ENCODE measurements around the gene TMTC4. TPM values are rescaled to one million over a fixed set of nuclear protein-coding genes. Genes with fewer than 3 reads are reported as not detected.

The TMTC4 gene
- total RNA-seq, 1 experiment from 2014 or later: 14.6 TPM

DNA sequence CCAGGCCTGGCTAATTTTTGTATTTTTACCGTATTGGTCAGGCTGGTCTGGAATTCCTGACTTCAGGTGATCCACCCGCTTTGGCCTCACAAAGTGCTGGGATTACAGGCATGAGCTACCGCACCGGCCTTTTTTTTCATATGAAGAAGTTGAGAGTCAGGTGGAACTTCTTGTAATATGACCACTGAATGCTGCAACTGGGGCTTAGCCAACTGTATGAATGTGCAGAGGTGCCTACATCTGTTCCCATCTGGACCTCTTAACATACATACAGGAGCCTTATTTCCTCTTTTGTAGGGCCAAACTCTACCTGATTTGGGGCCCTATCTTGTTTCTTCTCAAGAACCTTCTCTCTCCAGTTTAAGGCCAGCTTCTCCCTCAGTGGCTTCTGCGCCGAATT is 74.1 kb downstream of the TMTC4 start:
- no peak for DNase-seq (ENCODE audit: low read depth, low spot score)
- BruUV-seq (replicated peaks): no TSS peak

DNA sequence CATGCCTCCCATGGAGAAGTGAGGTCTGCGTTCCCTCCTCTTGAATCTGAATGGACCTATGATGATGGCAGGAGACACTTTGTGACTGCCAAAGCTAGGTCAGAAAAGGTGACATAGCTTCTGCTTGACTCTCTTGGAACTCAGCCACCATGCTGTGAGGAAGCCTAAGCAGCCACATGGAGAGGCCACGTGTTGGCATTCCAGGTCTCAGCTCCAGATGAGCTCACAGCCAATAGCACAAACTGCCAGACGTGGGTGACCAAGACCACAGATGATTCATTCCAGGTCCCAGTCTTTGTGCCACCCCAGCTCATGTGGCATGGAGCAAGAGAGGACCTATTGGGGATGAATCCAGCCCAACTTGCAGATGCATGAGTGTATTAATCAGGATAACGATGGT is 77.3 kb downstream of the TMTC4 start:
- BruUV-seq (replicated peaks): no TSS peak
- ATAC-seq: no peak
- no peak for TF ChIP-seq POLR2AphosphoS5 (IDR thresholded peaks at IDR 0.05; ENCODE audit: low read depth, low read length)
- no peak for TF ChIP-seq TCF7L2 (IDR thresholded peaks at IDR 0.05; ENCODE audit: low read depth, low read length)
- TF ChIP-seq, protein P1, sequence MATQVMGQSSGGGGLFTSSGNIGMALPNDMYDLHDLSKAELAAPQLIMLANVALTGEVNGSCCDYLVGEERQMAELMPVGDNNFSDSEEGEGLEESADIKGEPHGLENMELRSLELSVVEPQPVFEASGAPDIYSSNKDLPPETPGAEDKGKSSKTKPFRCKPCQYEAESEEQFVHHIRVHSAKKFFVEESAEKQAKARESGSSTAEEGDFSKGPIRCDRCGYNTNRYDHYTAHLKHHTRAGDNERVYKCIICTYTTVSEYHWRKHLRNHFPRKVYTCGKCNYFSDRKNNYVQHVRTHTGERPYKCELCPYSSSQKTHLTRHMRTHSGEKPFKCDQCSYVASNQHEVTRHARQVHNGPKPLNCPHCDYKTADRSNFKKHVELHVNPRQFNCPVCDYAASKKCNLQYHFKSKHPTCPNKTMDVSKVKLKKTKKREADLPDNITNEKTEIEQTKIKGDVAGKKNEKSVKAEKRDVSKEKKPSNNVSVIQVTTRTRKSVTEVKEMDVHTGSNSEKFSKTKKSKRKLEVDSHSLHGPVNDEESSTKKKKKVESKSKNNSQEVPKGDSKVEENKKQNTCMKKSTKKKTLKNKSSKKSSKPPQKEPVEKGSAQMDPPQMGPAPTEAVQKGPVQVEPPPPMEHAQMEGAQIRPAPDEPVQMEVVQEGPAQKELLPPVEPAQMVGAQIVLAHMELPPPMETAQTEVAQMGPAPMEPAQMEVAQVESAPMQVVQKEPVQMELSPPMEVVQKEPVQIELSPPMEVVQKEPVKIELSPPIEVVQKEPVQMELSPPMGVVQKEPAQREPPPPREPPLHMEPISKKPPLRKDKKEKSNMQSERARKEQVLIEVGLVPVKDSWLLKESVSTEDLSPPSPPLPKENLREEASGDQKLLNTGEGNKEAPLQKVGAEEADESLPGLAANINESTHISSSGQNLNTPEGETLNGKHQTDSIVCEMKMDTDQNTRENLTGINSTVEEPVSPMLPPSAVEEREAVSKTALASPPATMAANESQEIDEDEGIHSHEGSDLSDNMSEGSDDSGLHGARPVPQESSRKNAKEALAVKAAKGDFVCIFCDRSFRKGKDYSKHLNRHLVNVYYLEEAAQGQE (IDR thresholded peaks at IDR 0.05; ENCODE audit: insufficient read depth in 1 of 2, low read depth in 2 of 2, low read length in 1 of 2): no peak
- no peak for TF ChIP-seq SIN3A (IDR thresholded peaks at IDR 0.05; ENCODE audit: borderline replicate concordance, insufficient read depth, low read depth, low read length)
- TF ChIP-seq, protein P2, sequence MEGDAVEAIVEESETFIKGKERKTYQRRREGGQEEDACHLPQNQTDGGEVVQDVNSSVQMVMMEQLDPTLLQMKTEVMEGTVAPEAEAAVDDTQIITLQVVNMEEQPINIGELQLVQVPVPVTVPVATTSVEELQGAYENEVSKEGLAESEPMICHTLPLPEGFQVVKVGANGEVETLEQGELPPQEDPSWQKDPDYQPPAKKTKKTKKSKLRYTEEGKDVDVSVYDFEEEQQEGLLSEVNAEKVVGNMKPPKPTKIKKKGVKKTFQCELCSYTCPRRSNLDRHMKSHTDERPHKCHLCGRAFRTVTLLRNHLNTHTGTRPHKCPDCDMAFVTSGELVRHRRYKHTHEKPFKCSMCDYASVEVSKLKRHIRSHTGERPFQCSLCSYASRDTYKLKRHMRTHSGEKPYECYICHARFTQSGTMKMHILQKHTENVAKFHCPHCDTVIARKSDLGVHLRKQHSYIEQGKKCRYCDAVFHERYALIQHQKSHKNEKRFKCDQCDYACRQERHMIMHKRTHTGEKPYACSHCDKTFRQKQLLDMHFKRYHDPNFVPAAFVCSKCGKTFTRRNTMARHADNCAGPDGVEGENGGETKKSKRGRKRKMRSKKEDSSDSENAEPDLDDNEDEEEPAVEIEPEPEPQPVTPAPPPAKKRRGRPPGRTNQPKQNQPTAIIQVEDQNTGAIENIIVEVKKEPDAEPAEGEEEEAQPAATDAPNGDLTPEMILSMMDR (IDR thresholded peaks at IDR 0.05): no peak
- POLR2A ChIA-PET: no interaction called here
- Histone ChIP-seq H3K27ac (ENCODE audit: low read length) (no peak overlapping the region), H3K36me3 (ENCODE audit: control insufficient read depth, insufficient read depth, low read length) (no peaks in the 10 kb centered on the region), H3K27me3 (ENCODE audit: control insufficient read depth, insufficient read depth, low read length) (no peaks in the 10 kb centered on the region), H3K4me1 (ENCODE audit: control insufficient read depth, insufficient read depth, low read length) (no peaks in the 10 kb centered on the region), H3K9me3 (ENCODE audit: control insufficient read depth, insufficient read depth, low read depth, low read length) (no peaks in the 10 kb centered on the region), H3K4me3 (ENCODE audit: low read depth in 2 of 2, low read length in 2 of 2) (no peak overlapping the region)
- in situ Hi-C loops (cut with HindIII; ENCODE audit: low pct_unique_long_range_greater_than_20kb, low sequenced_read_pairs) (no loop called here), intact Hi-C loops (cut with micrococcal nuclease; ENCODE audit: unreplicated experiment) (no loop called here)
- DNase-seq (ENCODE audit: low read depth, low spot score): no peak
- CTCF ChIA-PET: no interaction called here

More for the DNA sequence above, 74.1 kb downstream of the TMTC4 start:
- ChIA-PET POLR2A (no interaction called here), CTCF (no interaction called here)
- ATAC-seq: no peak
- no peaks in the 10 kb centered on the region for H3K9me3 ChIP-seq (ENCODE audit: control insufficient read depth, insufficient read depth, low read depth, low read length)
- H3K27me3 ChIP-seq (ENCODE audit: control insufficient read depth, insufficient read depth, low read length): no peaks in the 10 kb centered on the region
- H3K27ac ChIP-seq (ENCODE audit: low read length): no peak overlapping the region
- no peaks in the 10 kb centered on the region for H3K4me1 ChIP-seq (ENCODE audit: control insufficient read depth, insufficient read depth, low read length)
- no peak overlapping the region for H3K4me3 ChIP-seq (ENCODE audit: low read depth in 2 of 2, low read length in 2 of 2)
- no peak for TF ChIP-seq TCF7L2 (IDR thresholded peaks at IDR 0.05; ENCODE audit: low read depth, low read length)
- TF ChIP-seq, protein P1 (IDR thresholded peaks at IDR 0.05; ENCODE audit: insufficient read depth in 1 of 2, low read depth in 2 of 2, low read length in 1 of 2): no peak
- TF ChIP-seq, protein P2 (IDR thresholded peaks at IDR 0.05): no peak
- no peak for TF ChIP-seq SIN3A (IDR thresholded peaks at IDR 0.05; ENCODE audit: borderline replicate concordance, insufficient read depth, low read depth, low read length)
- TF ChIP-seq POLR2AphosphoS5 (IDR thresholded peaks at IDR 0.05; ENCODE audit: low read depth, low read length): no peak
- in situ Hi-C loops (cut with HindIII; ENCODE audit: low pct_unique_long_range_greater_than_20kb, low sequenced_read_pairs) (no loop called here), intact Hi-C loops (cut with micrococcal nuclease; ENCODE audit: unreplicated experiment) (no loop called here)
- H3K36me3 ChIP-seq (ENCODE audit: control insufficient read depth, insufficient read depth, low read length): no peaks in the 10 kb centered on the region
